ENCODE results near the gene SETD2.

Gene SETD2

DNA sequence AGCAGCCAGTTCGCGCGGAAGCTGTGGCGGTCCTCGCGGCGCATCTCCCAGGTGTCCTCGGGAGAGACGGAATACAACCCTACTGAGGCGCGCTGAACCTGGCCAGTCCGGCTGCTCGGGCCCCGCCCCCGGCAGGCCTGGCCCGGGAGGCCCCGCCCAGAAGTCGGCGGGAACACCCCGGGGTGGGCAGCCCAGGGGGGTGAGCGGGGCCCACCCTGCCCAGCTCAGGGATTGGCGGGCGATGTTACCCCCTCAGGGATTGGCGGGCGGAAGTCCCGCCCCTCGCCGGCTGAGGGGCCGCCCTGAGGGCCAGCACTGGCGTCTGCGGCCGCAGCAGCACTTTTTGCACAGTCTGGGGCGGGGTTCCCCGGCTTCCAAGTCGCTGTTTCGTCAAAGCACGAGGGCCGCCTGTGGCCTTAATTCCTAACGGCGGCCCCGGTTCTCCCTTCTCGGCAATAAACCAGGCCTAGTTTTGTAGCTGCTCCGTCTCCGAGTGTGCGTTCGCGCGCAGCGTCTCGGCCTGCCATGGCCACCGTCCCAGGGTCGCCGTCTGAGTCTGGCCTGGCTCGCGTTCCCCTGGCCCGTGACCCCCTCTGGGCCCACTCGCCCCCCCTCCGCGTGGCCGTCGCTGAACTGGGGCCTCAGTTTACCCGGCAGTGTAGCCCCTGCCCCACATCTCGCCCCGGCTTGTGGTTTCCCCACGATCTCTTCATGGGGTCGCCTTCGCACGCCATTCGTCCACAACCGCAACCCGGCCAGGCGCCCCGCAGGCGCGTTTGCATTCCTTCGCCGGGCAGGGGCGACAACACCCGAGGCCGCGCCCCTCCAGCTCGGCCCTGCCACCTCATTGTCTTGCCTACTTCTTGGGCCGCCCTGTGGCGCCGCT lies 154.4 kb downstream of the SETD2 start:
- DNase-seq (ENCODE audit: low read depth in 4 of 4, low spot score in 1 of 4): peak in 3 of 4 experiments; percentile 40 to 63 (median 58)

DNA sequence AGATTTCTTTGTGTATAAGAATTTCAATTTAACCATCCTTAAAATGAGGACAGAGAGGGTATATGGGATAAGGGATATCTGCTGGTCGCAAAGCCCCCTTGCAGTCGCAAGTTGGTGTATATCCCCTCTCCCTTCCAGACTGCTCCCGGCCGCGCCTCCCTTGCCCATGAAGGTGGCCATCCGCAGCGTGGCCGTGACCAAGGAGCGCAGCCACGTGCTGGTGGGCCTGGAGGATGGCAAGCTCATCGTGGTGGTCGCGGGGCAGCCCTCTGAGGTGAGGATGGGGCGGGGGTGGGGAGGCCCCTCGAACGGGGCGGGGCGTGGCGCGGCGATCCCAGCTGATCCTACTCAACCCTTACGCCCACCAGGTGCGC lies 155.1 kb downstream of the SETD2 start:
- no peak for DNase-seq (ENCODE audit: low read depth in 4 of 4, low spot score in 1 of 4)

DNA sequence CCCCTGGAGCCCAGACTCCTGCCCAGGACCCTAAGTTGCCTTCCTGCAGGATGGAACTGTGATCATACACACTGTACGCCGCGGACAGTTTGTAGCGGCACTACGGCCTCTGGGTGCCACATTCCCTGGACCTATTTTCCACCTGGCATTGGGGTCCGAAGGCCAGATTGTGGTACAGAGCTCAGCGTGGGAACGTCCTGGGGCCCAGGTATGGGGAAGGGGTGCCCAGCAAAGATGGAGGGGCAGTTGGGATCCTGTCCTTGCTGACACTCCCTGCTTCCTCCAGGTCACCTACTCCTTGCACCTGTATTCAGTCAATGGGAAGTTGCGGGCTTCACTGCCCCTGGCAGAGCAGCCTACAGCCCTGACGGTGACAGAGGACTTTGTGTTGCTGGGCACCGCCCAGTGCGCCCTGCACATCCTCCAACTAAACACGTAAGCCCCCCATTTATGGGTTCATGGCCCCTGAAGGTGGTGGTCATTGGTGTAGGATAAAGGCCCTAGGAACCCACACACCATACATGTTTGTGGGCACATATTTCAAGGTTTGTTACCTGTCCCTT lies 155.6 kb downstream of the SETD2 start:
- no peak for DNase-seq (ENCODE audit: low read depth in 4 of 4, low spot score in 1 of 4)

DNA sequence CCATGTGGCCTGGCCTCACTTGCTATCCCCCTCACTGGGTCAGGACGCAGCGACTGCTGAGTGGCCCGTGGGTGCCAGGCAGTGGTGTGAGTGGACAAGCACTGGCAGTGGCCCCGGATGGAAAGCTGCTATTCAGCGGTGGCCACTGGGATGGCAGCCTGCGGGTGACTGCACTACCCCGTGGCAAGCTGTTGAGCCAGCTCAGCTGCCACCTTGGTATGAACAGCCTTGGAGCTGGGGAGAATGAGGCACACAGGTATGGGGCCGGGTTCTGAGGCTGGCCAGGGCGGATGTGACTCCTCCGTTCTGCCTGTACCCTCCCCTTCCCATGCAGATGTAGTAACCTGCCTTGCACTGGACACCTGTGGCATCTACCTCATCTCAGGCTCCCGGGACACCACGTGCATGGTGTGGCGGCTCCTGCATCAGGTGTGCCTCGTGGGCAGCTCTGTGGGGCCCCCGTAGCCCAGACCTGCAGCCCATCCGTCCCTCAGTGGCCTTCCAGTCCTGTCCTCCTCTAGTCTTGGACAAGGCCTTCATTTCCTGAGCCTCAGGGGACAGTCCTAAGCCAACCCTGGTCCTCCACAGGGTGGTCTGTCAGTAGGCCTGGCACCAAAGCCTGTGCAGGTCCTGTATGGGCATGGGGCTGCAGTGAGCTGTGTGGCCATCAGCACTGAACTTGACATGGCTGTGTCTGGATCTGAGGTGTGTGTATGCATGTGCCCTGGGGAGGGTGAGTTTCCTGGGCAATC lies 156.3 kb downstream of the SETD2 start:
- no peak for DNase-seq (ENCODE audit: low read depth in 4 of 4, low spot score in 1 of 4)

DNA sequence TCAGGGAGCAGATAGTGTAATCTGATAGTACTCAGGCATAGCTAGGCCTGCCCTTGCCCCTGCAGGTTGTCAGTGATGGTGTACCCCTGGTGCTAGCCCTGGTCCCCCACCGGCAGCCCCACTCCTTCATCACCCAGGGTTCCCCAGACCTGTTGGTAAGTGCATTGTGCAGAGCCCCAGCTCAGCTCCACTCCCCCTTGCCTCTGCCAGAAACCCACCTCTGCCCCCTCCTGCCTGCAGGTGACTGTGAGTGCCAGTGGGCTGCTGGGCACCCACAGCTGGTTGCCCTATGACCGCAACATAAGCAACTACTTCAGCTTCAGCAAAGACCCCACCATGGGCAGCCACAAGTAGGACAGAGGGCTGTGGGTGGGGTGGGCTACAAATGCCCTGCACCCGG lies 156.9 kb downstream of the SETD2 start:
- no peak for DNase-seq (ENCODE audit: low read depth in 4 of 4, low spot score in 1 of 4)

DNA sequence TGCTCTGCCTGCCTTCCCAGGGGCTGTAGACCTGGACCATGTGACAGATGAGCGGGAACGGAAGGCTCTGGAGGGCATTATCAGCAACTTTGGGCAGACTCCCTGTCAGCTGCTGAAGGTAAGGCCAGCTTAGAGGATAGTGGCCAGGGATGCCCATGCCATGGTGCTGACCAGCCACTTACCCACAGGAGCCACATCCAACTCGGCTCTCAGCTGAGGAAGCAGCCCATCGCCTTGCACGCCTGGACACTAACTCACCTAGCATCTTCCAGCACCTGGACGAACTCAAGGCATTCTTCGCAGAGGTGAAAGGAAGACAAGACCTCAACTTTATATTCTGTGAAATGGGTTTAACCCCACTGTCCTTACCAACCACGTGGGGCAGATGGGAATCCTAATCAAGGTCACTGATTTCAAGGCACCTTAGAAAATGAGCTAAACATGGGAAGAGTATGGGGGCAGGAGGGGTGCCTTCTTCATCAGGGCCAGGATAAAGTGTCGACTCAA lies 157.7 kb downstream of the SETD2 start:
- DNase-seq (ENCODE audit: low read depth in 4 of 4, low spot score in 1 of 4): no peak

GRCh38 chr3:47005212-47006144 lies 158.4 kb downstream of the SETD2 start:
- no peak for DNase-seq (ENCODE audit: low read depth in 4 of 4, low spot score in 1 of 4)

DNA sequence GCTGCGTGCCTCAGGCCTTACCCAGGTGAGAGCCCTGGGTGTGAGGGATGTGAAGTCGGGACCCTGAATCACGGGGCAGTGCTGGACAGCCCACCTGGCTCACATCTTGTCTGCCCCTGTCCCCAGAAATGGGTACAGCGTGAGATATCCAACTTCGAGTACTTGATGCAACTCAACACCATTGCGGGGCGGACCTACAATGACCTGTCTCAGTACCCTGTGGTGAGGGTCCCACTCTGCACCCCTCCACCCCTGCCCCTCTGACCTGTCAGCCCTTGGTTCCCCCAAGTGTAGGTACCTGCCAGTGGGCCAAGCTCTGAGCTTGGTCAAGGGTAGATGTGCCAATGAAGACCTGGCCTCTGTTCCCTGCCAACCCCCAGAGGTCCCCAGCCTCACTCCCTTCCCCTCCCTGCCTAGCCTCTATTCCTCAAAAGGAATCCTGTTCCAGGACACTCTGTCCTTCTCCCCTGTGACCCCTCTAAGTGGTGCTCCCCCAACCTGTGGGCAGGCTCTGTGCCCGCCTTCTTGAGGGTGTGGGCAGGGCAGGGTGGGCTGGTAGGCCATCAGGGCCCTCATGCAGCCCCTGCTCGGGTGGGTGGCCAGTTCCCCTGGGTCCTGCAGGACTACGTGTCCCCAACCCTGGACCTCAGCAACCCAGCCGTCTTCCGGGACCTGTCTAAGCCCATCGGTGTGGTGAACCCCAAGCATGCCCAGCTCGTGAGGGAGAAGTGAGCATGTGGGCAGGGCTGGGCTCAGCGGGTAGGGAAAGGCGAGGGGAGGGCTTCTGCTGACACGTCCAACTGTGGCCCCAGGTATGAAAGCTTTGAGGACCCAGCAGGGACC lies 159.3 kb downstream of the SETD2 start:
- DNase-seq (ENCODE audit: low read depth in 4 of 4, low spot score in 1 of 4): no peak

DNA sequence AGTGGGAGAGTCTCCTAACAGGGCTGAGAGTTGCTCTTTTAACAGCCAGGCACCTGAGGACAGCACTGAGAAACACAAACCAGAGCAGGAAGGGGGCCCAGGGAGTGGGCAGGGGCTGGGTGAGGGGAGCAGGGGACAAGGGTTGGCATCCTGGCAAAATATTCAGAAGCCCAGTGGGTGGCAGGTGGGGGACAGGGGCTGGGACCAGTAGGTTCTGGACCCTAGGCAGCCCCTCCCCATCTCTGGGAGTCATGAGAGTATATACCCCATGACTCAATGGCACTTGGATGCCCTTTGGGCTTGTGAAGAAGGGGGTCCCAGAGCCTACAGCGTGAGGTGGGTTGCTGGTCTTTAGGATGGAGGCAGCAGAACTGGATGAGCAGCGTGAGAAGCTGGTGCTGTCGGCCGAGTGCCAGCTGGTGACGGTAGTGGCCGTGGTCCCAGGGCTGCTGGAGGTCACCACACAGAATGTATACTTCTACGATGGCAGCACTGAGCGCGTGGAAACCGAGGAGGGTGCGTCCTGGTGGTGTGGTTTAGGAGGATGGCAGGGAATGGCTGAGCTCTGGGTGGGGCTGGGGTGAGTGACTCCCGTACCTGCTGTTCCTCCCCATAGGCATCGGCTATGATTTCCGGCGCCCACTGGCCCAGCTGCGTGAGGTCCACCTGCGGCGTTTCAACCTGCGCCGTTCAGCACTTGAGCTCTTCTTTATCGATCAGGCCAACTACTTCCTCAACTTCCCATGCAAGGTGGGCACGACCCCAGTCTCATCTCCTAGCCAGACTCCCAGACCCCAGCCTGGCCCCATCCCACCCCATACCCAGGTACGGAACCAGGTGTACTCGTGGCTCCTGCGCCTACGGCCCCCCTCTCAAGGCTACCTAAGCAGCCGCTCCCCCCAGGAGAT lies 160.2 kb downstream of the SETD2 start:
- no peak for DNase-seq (ENCODE audit: low read depth in 4 of 4, low spot score in 1 of 4)

GRCh38 chr3:47003056-47003410 lies 160.9 kb downstream of the SETD2 start:
- no peak for DNase-seq (ENCODE audit: low read depth in 4 of 4, low spot score in 1 of 4)

- no peak for DNase-seq (ENCODE audit: low read depth in 4 of 4, low spot score in 1 of 4)
These were observed 161.5 kb downstream of the SETD2 start for GRCh38 chr3:47002171-47003055.

- DNase-seq (ENCODE audit: low read depth in 4 of 4, low spot score in 1 of 4): no peak
These were observed 162.2 kb downstream of the SETD2 start for GRCh38 chr3:47001731-47002170.

DNA sequence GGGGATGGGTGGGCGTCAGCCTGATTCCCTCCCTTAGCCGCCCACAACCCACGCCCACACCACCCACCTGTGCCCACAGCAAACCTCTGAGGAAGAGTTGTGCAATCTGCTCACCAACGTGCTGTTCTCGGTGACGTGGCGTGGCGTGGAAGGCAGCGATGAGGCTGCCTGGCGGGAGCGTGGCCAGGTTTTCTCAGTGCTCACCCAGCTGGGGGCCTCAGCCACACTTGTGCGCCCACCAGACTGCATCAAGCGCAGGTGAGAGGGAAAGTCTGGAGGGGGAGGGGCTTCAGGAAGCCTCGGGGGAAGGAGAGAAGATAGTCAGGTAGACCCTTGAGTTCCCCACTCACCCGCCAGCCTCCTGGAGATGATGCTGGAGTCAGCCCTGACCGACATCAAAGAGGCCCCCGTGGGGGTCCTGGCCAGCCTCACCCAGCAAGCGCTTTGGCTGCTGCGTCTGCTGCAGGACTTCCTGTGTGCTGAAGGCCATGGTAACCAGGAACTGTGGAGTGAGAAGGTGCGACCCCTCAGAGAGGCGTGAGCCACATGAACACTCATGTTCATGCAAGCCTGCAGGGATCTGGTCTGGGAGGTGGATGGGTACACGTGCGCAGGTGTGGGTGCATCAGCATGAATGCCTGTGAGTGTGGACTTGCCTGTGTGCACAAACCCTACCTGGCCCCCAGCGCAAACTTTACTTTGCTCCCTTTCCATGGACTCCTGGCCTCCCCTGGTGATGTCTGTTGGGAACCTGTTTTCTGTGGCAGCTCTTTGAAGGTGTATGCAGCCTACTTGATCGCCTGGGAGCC lies 162.8 kb downstream of the SETD2 start:
- DNase-seq (ENCODE audit: low read depth in 4 of 4, low spot score in 1 of 4): no peak

GRCh38 chr3:47000198-47000815 lies 163.6 kb downstream of the SETD2 start:
- DNase-seq (ENCODE audit: low read depth in 4 of 4, low spot score in 1 of 4): no peak

GRCh38 chr3:46999516-47000197 lies 164.3 kb downstream of the SETD2 start:
- no peak for DNase-seq (ENCODE audit: low read depth in 4 of 4, low spot score in 1 of 4)
